ENCODE measurements around the gene BPIFA3.
"Not testable (repeated sequence)": the region's sequence is repeated elsewhere in the genome, so short reads cannot be mapped to it uniquely, and the experiment has no call there.

The BPIFA3 gene

GRCh38 chr20:33217052-33217451 lies at the start of gene BPIFA3:
BPIFA3 (plus strand) TSS chr20:33217352; CDS start chr20:33217537, 185 bp downstream.
- DNase-seq (ENCODE audit: low spot score), result no peak

GRCh38 chr20:33167859-33168258 lies 49.3 kb upstream of the BPIFA3 start, which contains the start of gene BPIFA2:
BPIFA2 (plus strand) TSS chr20:33168159; CDS start chr20:33169146, 987 bp downstream.
- no peak for DNase-seq (ENCODE audit: low spot score)

- DNase-seq (ENCODE audit: low spot score), result no peak
Observed at GRCh38 chr20:33169176-33169794, 47.9 kb upstream of the BPIFA3 start.

GRCh38 chr20:33172781-33173180 lies 44.4 kb upstream of the BPIFA3 start:
- no peak for DNase-seq (ENCODE audit: low spot score)

- no peak for DNase-seq (ENCODE audit: low spot score)
Observed at GRCh38 chr20:33175123-33175522, 42.0 kb upstream of the BPIFA3 start.

GRCh38 chr20:33176101-33176500 lies 41.1 kb upstream of the BPIFA3 start:
- DNase-seq (ENCODE audit: low spot score), result no peak

GRCh38 chr20:33177866-33178265 lies 39.3 kb upstream of the BPIFA3 start:
- DNase-seq (ENCODE audit: low spot score), result no peak

GRCh38 chr20:33178726-33179125 lies 38.4 kb upstream of the BPIFA3 start:
- no peak for DNase-seq (ENCODE audit: low spot score)

GRCh38 chr20:33180169-33180568 lies 37.0 kb upstream of the BPIFA3 start:
- DNase-seq (ENCODE audit: low spot score), result no peak

- no peak for DNase-seq (ENCODE audit: low spot score)
Observed at GRCh38 chr20:33181482-33182093, 35.6 kb upstream of the BPIFA3 start.

- DNase-seq (ENCODE audit: low spot score), result no peak
Observed at GRCh38 chr20:33183312-33183711, 33.8 kb upstream of the BPIFA3 start.

- not testable (repeated sequence) for DNase-seq (ENCODE audit: low spot score)
Observed at GRCh38 chr20:33185031-33185590, 32.0 kb upstream of the BPIFA3 start.

- no peak for DNase-seq (ENCODE audit: low spot score)
Observed at GRCh38 chr20:33187491-33187890, 29.7 kb upstream of the BPIFA3 start.

- DNase-seq (ENCODE audit: low spot score), result no peak
Observed at GRCh38 chr20:33188421-33188820, 28.7 kb upstream of the BPIFA3 start.

GRCh38 chr20:33191484-33191883 lies 25.7 kb upstream of the BPIFA3 start:
- no peak for DNase-seq (ENCODE audit: low spot score)

GRCh38 chr20:33191955-33192354 lies 25.2 kb upstream of the BPIFA3 start:
- no peak for DNase-seq (ENCODE audit: low spot score)

GRCh38 chr20:33192912-33193501 lies 24.1 kb upstream of the BPIFA3 start:
- no peak for DNase-seq (ENCODE audit: low spot score)

- no peak for DNase-seq (ENCODE audit: low spot score)
Observed at GRCh38 chr20:33199026-33199425, 18.1 kb upstream of the BPIFA3 start.

- DNase-seq (ENCODE audit: low spot score), result no peak
Observed at GRCh38 chr20:33202451-33202850, 14.7 kb upstream of the BPIFA3 start.

GRCh38 chr20:33203444-33203843 lies 13.7 kb upstream of the BPIFA3 start:
- DNase-seq (ENCODE audit: low spot score), result no peak

- peak; percentile 37 for DNase-seq (ENCODE audit: low spot score)
Observed at GRCh38 chr20:33209789-33210188, 7.4 kb upstream of the BPIFA3 start.

- no peak for DNase-seq (ENCODE audit: low spot score)
Observed at GRCh38 chr20:33210371-33210770, 6.8 kb upstream of the BPIFA3 start.

GRCh38 chr20:33211817-33212424 lies 5.2 kb upstream of the BPIFA3 start:
- no peak for DNase-seq (ENCODE audit: low spot score)

All from globus pallidus (tissue), 1 donor.